GM12801 (cell line): ENCODE results near the gene REC8.

Experiments used
- TF ChIP-seq, protein P1 (sequence below): IDR thresholded peaks from one replicate; pipeline ENCODE4 v1.5.1; 2011; ENCODE audit warnings: control low read depth; ENCODE audit not compliant: insufficient read length; ENCODE audit errors: extremely low read depth

REC8 gene

GRCh38 chr14:24135584-24135833 lies 36.4 kb upstream of the REC8 start:
- TF ChIP-seq, protein P1, sequence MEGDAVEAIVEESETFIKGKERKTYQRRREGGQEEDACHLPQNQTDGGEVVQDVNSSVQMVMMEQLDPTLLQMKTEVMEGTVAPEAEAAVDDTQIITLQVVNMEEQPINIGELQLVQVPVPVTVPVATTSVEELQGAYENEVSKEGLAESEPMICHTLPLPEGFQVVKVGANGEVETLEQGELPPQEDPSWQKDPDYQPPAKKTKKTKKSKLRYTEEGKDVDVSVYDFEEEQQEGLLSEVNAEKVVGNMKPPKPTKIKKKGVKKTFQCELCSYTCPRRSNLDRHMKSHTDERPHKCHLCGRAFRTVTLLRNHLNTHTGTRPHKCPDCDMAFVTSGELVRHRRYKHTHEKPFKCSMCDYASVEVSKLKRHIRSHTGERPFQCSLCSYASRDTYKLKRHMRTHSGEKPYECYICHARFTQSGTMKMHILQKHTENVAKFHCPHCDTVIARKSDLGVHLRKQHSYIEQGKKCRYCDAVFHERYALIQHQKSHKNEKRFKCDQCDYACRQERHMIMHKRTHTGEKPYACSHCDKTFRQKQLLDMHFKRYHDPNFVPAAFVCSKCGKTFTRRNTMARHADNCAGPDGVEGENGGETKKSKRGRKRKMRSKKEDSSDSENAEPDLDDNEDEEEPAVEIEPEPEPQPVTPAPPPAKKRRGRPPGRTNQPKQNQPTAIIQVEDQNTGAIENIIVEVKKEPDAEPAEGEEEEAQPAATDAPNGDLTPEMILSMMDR, result no peak

- TF ChIP-seq, protein P1, result no peak
Measured at GRCh38 chr14:24135834-24136683, 35.8 kb upstream of the REC8 start, which contains the start of gene PSME1. Gene PSME1 (plus strand): TSS chr14:24136194. CDS start chr14:24136263, 69 bp downstream.

GRCh38 chr14:24136684-24137528 lies 35.0 kb upstream of the REC8 start:
- TF ChIP-seq, protein P1, result no peak

- TF ChIP-seq, protein P1, result no peak
Measured at GRCh38 chr14:24137529-24138395, 34.1 kb upstream of the REC8 start.

DNA sequence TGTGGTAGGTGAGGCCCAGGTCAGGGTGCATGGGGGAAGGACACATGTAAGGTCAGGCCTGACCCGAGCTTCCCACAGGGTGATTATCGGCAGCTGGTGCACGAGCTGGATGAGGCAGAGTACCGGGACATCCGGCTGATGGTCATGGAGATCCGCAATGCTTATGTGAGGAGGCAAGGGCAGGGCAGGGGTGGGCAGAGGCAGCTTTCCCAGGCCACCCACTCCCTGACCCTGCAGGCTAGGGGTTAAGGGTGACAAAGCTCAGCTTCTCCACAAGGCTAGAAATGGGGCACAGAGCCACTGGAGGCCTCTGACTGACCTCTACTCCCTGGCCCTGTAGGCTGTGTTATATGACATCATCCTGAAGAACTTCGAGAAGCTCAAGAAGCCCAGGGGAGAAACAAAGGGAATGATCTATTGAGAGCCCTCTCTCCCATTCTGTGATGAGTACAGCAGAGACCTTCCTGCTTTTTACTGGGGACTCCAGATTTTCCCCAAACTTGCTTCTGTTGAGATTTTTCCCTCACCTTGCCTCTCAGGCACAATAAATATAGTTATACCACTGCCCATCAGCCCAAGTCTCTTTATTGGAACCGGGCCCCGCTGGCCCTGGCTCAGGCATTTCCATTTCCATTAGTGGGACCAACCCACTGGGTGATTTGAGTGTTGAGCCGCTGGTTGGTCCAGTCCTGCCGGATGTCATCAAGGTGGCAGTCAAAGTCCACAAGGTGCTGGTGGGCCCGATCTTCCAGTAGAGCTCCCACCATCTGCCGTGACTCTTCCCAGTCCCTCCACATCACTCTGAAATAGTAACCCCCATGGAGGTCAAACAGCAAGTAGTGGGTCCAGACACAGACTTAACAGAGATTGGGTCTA lies 33.2 kb upstream of the REC8 start:
- TF ChIP-seq, protein P1, result no peak

GRCh38 chr14:24139272-24139934 lies 32.5 kb upstream of the REC8 start:
- TF ChIP-seq, protein P1, result no peak
